ENCODE results near the gene HPX.
A peak's percentile ranks its signal among the peaks of the same experiment; 100 is the strongest.

HPX gene

DNA sequence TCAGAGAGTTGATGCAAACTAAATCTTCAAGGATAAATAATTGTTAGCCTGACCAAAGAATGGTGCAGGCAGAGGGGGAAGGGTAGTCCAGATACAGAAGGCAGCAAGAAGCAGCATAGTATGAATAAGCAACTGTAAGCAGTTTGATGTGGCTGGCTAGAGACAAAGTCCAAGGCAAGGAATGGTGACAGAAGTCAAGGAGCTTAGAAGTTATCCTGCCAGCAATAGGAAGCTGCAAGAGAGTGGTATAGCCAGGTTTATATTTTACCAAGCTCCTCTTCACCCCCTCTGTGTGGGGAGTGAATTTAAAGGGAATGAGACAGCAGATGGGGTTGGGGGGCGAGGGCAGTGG is 18.3 kb upstream of the HPX start:
- no peak for DNase-seq (ENCODE audit: low read depth in 2 of 3, low spot score in 1 of 3)

DNA sequence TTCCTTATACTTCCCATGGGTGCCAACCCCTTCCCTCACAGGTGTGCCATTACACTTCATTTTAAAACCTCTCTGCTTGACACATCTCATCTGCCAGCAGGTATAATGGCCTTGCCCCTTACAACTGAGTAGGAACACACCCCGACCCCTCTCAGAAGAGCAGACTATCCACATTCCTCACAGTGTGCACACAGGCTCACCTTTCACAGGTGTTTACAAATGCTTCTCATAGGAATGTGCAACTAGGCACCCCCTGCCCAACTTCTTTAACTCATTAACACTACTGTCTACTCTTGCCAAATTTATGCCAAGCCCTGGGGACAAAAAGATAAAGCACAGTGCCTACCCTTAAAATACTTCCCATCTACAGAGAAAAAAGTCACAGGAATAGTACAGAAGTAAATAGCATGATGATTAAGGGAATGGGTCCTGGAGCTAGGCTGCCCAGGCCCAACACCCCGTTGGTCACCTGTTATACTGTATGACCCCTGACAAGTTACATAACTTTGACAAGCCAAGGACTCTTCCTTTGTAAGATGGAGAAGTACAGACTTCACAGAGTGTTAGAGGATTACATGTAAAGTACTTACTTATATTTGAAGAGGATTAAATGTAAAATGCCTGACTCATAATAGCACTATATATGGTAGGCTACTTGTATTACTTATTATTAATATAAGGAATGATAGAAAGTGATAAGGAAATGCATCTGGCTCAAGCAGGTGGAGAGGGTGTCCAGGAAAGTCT is 17.7 kb upstream of the HPX start:
- DNase-seq (ENCODE audit: low read depth in 2 of 3, low spot score in 1 of 3) = no peak

DNA sequence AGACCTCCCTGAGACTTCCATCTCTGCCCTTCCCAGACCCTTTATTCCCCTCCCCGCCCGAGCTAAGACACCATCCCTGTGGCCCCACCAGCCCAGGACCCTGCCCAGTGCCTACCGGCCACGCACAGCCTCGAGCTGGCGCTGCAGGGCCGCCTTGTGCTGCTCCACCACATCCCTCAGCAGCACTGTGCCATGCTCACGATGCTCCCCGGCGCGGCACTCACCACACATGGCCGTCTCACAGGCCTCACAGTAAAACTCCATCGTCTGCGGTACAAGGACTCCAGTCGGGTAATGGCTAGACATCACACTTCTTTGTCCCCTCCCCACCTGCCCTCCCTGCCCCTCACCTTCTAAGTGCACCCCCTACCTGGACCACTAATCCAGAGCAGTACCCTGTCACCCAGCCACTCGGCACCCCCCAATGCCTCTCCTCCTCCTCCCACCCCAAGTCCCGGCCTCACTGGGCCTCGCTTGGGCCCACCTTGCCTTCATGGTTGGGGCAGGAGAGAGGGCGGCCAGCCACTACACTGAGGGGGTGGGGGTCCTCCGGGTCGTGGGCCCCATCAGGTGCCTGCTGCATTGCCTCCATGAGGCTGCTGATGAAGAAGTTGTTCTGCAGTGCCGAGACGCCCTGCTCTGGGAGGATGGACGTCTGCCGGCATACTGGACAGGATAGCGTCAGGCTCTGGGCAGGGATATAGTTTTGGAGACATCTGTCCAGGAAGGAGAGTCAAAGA is 17.0 kb upstream of the HPX start:
- no peak for DNase-seq (ENCODE audit: low read depth in 2 of 3, low spot score in 1 of 3)

DNA sequence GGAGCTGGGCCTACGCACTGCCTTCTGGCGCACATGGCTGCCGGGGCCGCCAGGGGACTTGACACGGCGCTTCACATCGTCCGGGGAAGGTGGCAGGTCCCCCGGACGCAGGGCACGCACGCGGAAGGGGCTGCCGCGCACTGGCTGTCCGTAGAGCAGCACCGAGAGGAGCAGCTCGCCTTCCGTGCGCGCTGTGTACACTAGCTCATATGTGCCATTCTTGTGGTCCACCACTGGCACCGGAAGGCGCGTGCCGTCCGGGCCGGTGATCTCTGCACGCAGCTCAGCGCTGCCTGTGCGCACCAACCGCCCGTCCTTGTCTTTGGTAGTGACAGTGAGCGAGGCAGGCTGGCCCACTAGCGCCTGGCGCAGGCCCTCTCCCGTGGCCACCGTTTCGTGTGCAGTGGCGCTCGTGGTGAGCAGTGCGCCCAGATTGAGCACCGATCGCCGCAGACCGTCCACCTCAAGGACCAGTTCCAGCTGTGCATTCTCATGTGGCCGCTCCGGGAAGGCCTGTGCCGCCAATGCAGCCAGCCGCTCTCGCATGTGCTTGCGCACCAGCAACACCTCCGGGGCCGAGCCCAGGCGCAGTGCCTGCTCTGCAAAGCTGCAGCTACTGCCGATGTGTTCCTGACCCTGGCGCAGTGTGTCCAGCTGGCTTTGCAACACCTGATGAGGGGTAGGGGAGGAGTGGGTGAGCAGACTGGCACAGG is 15.7 kb upstream of the HPX start:
- DNase-seq (ENCODE audit: low read depth in 2 of 3, low spot score in 1 of 3) = no peak

DNA sequence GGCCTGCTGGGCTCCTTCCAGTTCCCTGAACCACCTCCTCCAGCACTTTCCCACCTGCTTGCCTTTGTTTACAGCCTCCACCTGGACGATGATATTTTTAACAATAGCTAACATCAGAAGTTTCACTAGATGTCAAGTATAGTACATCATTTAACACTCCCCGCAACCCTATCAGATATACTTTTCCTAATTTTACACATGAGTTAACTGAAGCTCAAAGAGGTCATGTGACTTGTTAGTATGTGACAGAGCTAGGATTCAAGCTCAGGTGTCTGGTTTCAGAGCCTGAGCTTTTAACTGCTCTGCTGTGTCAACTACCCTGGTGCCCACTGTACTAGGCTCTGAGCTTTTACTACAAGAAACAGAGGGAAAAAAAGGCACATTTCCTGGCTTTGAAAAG is 14.3 kb upstream of the HPX start:
- DNase-seq (ENCODE audit: low read depth in 2 of 3, low spot score in 1 of 3) = no peak

DNA sequence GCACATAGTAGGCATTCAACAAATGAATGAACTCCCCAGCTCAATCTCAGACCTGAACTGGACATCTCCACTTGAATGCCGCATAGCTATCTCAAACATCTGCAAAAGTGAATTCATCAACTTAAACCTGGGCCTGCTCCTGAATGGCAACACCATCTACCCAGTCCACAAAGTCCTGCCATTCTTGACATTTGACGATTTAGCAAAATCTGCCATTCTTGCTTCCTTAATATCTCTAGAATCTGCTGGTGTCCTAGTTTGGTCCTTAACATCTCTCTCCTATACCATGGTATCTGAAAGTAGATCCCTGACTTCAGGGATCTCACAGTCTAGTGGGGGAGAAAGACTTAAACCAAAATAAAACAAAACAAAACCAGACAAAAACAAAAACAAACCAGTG is 12.4 kb upstream of the HPX start:
- DNase-seq (ENCODE audit: low read depth in 2 of 3, low spot score in 1 of 3) = no peak

DNA sequence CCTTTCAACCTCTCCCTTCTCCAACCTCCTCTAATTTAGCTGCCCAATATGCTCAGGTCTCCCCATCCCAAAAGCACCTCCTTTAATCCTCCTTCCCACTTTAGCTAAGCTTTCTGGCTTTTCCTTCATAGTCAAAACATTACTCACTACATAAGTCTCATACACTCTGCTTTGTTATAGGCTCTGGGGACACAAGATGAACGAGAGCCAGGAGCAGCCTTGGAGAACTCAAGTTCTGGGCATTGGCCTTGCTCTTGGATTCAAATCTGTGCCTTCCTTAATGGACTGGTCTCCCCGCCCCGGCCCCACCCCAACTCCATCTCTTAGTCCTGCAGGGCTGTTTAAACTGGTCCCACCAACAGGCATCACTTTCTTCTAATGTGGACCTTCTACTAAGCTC is 11.4 kb upstream of the HPX start:
- DNase-seq (ENCODE audit: low read depth in 2 of 3, low spot score in 1 of 3) = no peak

- no peak for DNase-seq (ENCODE audit: low read depth in 2 of 3, low spot score in 1 of 3)
These were observed 7.8 kb upstream of the HPX start for GRCh38 chr11:6448574-6448973.

GRCh38 chr11:6443269-6444003 is 2.6 kb upstream of the HPX start:
- peak; percentile 14 to 51 (median 37) for DNase-seq (ENCODE audit: low read depth in 2 of 3, low spot score in 1 of 3)

DNA sequence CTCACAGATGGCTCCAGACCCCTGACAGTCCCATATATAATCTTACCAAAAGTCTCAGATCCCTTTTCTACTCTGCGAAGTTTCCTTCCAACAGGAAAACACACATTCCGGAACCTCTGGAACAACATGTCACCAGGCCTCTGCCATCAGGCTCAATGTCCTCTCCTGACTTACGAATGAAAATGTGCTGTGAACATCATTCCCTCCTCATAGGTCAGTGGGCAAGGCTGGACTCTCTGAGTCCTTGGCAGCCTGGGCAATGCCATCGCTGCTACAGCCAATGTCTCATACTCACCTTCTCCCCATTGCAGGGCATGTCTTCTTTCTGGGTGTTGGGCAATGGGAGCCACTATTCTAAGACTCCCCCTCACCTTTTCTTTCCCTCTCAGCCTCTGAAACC is 1.7 kb upstream of the HPX start:
- no peak for DNase-seq (ENCODE audit: low read depth in 2 of 3, low spot score in 1 of 3)

DNA sequence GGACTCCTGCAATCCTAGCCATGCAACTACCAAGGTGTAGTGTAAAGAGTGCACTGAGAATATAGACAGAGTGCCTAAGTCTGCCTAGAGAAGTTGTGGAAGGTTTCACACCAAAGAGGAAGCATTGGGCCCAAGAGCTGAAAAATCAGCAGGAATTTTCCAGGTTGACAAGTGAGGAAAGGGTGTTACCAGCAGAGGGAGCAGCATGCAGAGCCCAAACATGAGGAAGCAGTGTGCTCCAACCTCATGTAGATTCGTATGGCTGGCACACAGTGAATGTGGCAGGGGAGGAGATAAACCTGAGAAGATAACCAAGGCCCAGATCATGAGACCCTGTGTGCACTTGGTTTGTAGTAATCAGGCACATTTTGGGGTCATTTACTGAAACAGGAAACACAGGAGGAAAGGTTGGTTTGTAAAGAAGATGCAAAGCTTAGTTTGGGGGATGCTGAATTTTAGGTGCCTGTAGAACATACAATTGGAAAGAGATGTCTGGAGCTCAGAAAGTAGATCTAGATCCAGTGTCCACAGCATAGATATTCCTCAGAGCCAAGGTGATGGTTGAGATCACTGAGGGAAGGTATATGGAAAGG is 1.7 kb downstream of the HPX start:
- no peak for DNase-seq (ENCODE audit: low read depth in 2 of 3, low spot score in 1 of 3)

DNA sequence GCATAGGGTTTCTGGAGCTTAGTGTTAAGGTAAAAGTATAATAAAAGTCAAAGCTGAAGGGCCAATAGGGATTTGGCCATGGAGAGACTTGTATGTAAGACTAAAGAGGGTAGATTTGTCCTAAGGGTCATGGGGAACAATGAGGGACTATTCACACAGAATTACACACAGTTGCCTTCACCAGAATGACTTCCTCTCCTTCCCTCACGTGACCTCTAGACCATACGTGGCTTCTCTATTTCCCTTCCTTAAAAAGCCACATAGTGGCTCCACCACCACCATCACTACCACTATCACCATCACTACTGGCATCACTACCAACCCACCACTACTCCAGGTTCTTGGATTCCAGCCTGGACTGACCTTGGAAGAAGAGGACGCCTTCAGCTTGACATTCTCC is 2.8 kb downstream of the HPX start:
- no peak for DNase-seq (ENCODE audit: low read depth in 2 of 3, low spot score in 1 of 3)

GRCh38 chr11:6437423-6437822 is 3.4 kb downstream of the HPX start:
- DNase-seq (ENCODE audit: low read depth in 2 of 3, low spot score in 1 of 3) = no peak

GRCh38 chr11:6433998-6434660 is 6.7 kb downstream of the HPX start:
- DNase-seq (ENCODE audit: low read depth in 2 of 3, low spot score in 1 of 3) = no peak

DNA sequence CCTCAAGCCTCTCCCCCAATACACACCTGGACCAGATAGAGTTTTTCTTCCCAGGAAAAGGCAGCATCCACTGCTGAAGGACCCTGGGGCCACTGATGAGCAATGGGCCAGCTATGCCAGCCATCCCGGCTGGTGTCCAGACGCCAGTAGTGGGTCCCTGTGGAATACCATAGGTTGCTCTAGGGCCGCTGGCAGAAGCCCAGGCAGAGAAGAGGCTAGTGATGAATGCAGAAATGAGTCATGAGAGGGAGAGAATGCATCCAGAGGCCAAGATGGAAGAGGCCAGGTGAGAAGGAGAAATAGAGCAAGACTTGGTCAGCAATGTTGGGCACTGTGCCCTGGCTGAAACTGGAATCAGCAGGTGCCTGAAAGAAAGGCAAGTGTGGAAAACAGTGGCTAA is 8.9 kb downstream of the HPX start:
- no peak for DNase-seq (ENCODE audit: low read depth in 2 of 3, low spot score in 1 of 3)

GRCh38 chr11:6427516-6427915 is 13.3 kb downstream of the HPX start:
- no peak for DNase-seq (ENCODE audit: low read depth in 2 of 3, low spot score in 1 of 3)

DNA sequence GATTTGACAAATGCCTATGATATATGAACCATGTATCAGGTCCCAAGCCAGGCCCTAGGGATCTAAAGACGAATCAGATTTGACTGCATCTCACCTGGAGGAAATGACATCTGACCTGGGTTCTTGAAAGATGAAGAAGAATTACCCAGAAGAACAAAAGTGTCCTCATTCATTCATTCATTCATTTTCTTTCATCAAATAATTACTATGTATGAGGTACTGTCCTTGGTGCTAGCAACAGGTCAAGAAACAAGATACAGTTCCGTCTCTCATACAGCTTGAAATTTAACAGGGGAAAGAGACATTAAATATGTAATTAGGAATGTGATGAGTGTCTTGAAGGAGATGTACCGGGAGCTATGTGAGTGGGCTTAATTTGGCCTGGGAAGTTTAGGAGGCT is 20.1 kb downstream of the HPX start:
- DNase-seq (ENCODE audit: low read depth in 2 of 3, low spot score in 1 of 3) = no peak

DNA sequence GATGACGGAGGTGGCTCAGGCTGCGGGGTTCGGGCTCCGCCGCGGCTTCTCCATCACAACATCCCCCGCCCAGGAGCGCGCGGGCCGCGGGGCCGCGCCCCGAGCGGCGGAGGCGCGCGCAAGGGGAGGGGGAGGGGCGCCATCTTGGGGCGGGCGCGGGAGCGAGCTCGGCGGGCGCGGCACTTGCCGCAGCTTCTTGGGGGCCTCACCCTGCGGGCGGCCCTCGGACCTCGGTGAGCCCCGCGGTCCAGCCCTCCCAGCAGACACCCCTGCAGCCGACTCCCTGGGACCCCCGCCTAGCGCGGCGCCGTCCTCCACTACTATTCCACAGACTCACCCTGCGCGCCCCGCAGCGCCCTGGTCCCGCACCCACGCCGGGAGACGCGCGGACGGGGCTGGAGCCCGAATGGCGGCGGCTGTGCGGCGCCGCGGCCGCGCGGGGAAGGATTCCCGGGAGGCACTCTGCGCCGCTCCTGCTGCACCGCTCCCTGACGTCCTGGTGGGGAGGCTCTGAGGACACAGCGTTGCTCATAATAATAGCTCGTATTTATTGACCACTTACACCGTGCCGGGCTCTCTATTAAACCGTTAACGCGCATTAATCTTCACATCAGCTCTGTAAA is 21.7 kb downstream of the HPX start, which contains the start of gene APBB1:
APBB1 (minus strand) TSS at position 86 of the 623 bp plus-strand sequence. CDS start 7,747 bp downstream, outside the sequence.
- peak; percentile 37 to 63 (median 47) for DNase-seq (ENCODE audit: low read depth in 2 of 3, low spot score in 1 of 3)

GRCh38 chr11:6418557-6419008 is 22.2 kb downstream of the HPX start:
- no peak for DNase-seq (ENCODE audit: low read depth in 2 of 3, low spot score in 1 of 3)
